WTC11 (cell line): ENCODE measurements around the gene AOC3. TPM values are rescaled to one million over a fixed set of nuclear protein-coding genes. Genes with fewer than 3 reads are reported as not detected.

Source experiments
- ATAC-seq: fragments of 200-7000 bp; cut with Tn5 transposase; 2 replicates; pipeline ENCODE4 v1.10.0; 2021; ENCODE audit warnings: mild to moderate bottlenecking, moderate library complexity
- CTCF ChIA-PET: fragments of 300-600 bp; sonication (Branson Sonifier 250); formaldehyde crosslinking; loops from one replicate; lab custom pipeline; 2021; ENCODE audit warnings: antibody characterized with exemption; lab: Charles Lee
- POLR2A ChIA-PET: fragments of 350-600 bp; sonication (Branson Sonifier 250); formaldehyde crosslinking; loops from one replicate; lab custom pipeline; 2021; ENCODE audit warnings: antibody characterized with exemption; lab: Charles Lee
- DNase-seq: peaks from one replicate; pipeline ENCODE4 v3.0.0; 2021; ENCODE audit warnings: low spot score
- H3K27ac Mint-ChIP-seq: 2 replicates; pipeline ENCODE4 v1.8.0; 2021; ENCODE audit warnings: mixed read lengths
- H3K27me3 Mint-ChIP-seq: 2 replicates; pipeline ENCODE4 v1.8.0; 2021; ENCODE audit warnings: low read depth, mild to moderate bottlenecking, moderate library complexity, mixed read lengths
- H3K36me3 Mint-ChIP-seq: 2 replicates; pipeline ENCODE4 v1.8.0; 2021; ENCODE audit warnings: mixed read lengths
- H3K4me1 Mint-ChIP-seq: 2 replicates; pipeline ENCODE4 v1.8.0; 2022; ENCODE audit warnings: mixed read lengths
- H3K4me3 Mint-ChIP-seq: 2 replicates; pipeline ENCODE4 v1.8.0; 2021; ENCODE audit warnings: mild to moderate bottlenecking, moderate library complexity, mixed read lengths
- H3K9me3 Mint-ChIP-seq: 2 replicates; pipeline ENCODE4 v1.8.0; 2021; ENCODE audit warnings: mixed read lengths
- AFF4 ChIP-seq: sonication (generic); formaldehyde crosslinking; IDR thresholded peaks from 2 replicates; pipeline ENCODE4 v1.8.1; 2023; ENCODE audit warnings: mild to moderate bottlenecking, missing genetic modification reagents, borderline replicate concordance
- AR ChIP-seq: fragments of 250-450 bp; sonication (Bioruptor Pico); IDR thresholded peaks from 2 replicates; pipeline ENCODE4 v1.9.0; 2021; ENCODE audit warnings: mild to moderate bottlenecking
- CBFB ChIP-seq: sonication (generic); formaldehyde crosslinking; IDR thresholded peaks from 2 replicates; pipeline ENCODE4 v1.8.1; 2022; ENCODE audit warnings: mild to moderate bottlenecking, low read depth, missing genetic modification reagents
- ESRRA ChIP-seq: sonication (generic); formaldehyde crosslinking; IDR thresholded peaks from 2 replicates; pipeline ENCODE4 v1.8.1; 2022; ENCODE audit warnings: mild to moderate bottlenecking, missing genetic modification reagents, borderline replicate concordance
- FOXK1 ChIP-seq: sonication (generic); formaldehyde crosslinking; IDR thresholded peaks from 2 replicates; pipeline ENCODE4 v1.8.0; 2022; ENCODE audit warnings: mild to moderate bottlenecking, moderate library complexity, missing genetic modification reagents
- NR1H2 ChIP-seq: sonication (generic); formaldehyde crosslinking; IDR thresholded peaks from 2 replicates; pipeline ENCODE4 v1.9.0; 2021; ENCODE audit warnings: mild to moderate bottlenecking, moderate library complexity, missing genetic modification reagents
- PRDM15 ChIP-seq: sonication (generic); formaldehyde crosslinking; IDR thresholded peaks from 2 replicates; pipeline ENCODE4 v1.8.0; 2022; ENCODE audit warnings: missing genetic modification reagents
- RELA ChIP-seq: sonication (generic); formaldehyde crosslinking; IDR thresholded peaks from 2 replicates; pipeline ENCODE4 v1.8.1; 2022; ENCODE audit warnings: missing genetic modification reagents, mild to moderate bottlenecking, borderline replicate concordance
- STAT6 ChIP-seq: sonication (generic); formaldehyde crosslinking; conservative IDR thresholded peaks from 2 replicates; pipeline ENCODE4 v1.8.1; 2023; ENCODE audit warnings: mild to moderate bottlenecking, low read depth, missing genetic modification reagents, moderate library complexity
- TEAD4 ChIP-seq: sonication (generic); formaldehyde crosslinking; IDR thresholded peaks from 2 replicates; pipeline ENCODE4 v1.8.0; 2022; ENCODE audit warnings: mild to moderate bottlenecking, missing genetic modification reagents
- TP53 ChIP-seq: sonication (generic); formaldehyde crosslinking; IDR thresholded peaks from 2 replicates; pipeline ENCODE4 v1.8.1; 2023; ENCODE audit warnings: mild to moderate bottlenecking, missing genetic modification reagents
- ZNF317 ChIP-seq: sonication (generic); formaldehyde crosslinking; IDR thresholded peaks from 2 replicates; pipeline ENCODE4 v1.8.1; 2023; ENCODE audit warnings: low read depth, mild to moderate bottlenecking, moderate library complexity, missing genetic modification reagents, borderline replicate concordance
- ZSCAN18 ChIP-seq: fragments of 250-450 bp; sonication (Bioruptor Pico); IDR thresholded peaks from 2 replicates; pipeline ENCODE4 v2.1.2; 2022; ENCODE audit warnings: mild to moderate bottlenecking, moderate library complexity
- total RNA-seq: library from RNA; stranded (reverse); gene quantifications from 3 replicates; pipeline ENCODE4 v1.2.3, GENCODE V29; 2021
- TF ChIP-seq, protein P1 (sequence below): sonication (generic); formaldehyde crosslinking; IDR thresholded peaks from 2 replicates; pipeline ENCODE4 v1.8.0; 2023; ENCODE audit warnings: missing genetic modification reagents
- TF ChIP-seq, protein P2 (sequence below): sonication (generic); formaldehyde crosslinking; IDR thresholded peaks from 2 replicates; pipeline ENCODE4 v1.8.1; 2023; ENCODE audit warnings: mild to moderate bottlenecking, missing genetic modification reagents, moderate library complexity
- TF ChIP-seq, protein P3 (sequence below): fragments of 250-450 bp; sonication (Bioruptor Pico); IDR thresholded peaks from 2 replicates; pipeline ENCODE4 v1.8.0; 2021; ENCODE audit warnings: mild to moderate bottlenecking

Gene AOC3
- total RNA-seq, 1 experiment from 2014 or later = 7.6 TPM

- POLR2A ChIA-PET = interaction anchor here (0.5 to 1.4 kb wide), 4 partner anchors 12 to 153 kb away, joined by 3 to 5 read pairs (median 3); partner anchors contain the start of gene PSME3
- Mint-ChIP-seq H3K4me1 (no peaks in the 10 kb centered on the region), H3K27me3 (no peaks in the 10 kb centered on the region), H3K9me3 (no peaks in the 10 kb centered on the region)
- no peak for DNase-seq
- TF ChIP-seq ZSCAN18 (CRISPR knock-in tag) (no peak), PRDM15 (CRISPR knock-in tag) (no peak), TP53 (CRISPR knock-in tag) (no peak), AFF4 (CRISPR knock-in tag) (no peak), RELA (CRISPR knock-in tag) (no peak), CBFB (no peak), AR (no peak), TEAD4 (CRISPR knock-in tag) (no peak), ZNF317 (CRISPR knock-in tag) (no peak), ESRRA (no peak), STAT6 (no peak), FOXK1 (no peak), NR1H2 (CRISPR knock-in tag) (no peak)
- TF ChIP-seq, protein P1, sequence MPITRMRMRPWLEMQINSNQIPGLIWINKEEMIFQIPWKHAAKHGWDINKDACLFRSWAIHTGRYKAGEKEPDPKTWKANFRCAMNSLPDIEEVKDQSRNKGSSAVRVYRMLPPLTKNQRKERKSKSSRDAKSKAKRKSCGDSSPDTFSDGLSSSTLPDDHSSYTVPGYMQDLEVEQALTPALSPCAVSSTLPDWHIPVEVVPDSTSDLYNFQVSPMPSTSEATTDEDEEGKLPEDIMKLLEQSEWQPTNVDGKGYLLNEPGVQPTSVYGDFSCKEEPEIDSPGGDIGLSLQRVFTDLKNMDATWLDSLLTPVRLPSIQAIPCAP (CRISPR knock-in tag) = no peak
- TF ChIP-seq, protein P2, sequence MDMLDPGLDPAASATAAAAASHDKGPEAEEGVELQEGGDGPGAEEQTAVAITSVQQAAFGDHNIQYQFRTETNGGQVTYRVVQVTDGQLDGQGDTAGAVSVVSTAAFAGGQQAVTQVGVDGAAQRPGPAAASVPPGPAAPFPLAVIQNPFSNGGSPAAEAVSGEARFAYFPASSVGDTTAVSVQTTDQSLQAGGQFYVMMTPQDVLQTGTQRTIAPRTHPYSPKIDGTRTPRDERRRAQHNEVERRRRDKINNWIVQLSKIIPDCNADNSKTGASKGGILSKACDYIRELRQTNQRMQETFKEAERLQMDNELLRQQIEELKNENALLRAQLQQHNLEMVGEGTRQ = no peak
- TF ChIP-seq, protein P3, sequence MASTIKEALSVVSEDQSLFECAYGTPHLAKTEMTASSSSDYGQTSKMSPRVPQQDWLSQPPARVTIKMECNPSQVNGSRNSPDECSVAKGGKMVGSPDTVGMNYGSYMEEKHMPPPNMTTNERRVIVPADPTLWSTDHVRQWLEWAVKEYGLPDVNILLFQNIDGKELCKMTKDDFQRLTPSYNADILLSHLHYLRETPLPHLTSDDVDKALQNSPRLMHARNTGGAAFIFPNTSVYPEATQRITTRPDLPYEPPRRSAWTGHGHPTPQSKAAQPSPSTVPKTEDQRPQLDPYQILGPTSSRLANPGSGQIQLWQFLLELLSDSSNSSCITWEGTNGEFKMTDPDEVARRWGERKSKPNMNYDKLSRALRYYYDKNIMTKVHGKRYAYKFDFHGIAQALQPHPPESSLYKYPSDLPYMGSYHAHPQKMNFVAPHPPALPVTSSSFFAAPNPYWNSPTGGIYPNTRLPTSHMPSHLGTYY (CRISPR knock-in tag) = no peak
- TF ChIP-seq, all 79 proteins: peak for 0
- Mint-ChIP-seq H3K27ac (no peak overlapping the region), H3K4me3 (no peak overlapping the region), H3K36me3 (peaks cover 49% of the 10 kb centered on the region)
- CTCF ChIA-PET = interaction anchor here (0.6 to 4.5 kb wide), 6 partner anchors 21 to 153 kb away, joined by 3 to 52 read pairs (median 6); partner anchors contain the start of genes BECN1 and RPL27
- ATAC-seq = no peak
These were observed 6.0 kb upstream of the AOC3 start for GRCh38 chr17:42844761-42845555.
